Caco-2 (cell line): ENCODE measurements around the gene DLGAP3. TPM values are rescaled to one million over a fixed set of nuclear protein-coding genes. Genes with fewer than 3 reads are reported as not detected.

ENCODE experiments used
- BruUV-seq: library from RNA; stranded (reverse); fragments of 400-500 nt; replicated peaks from 2 replicates; lab custom pipeline; 2021; lab: Mats Ljungman, UMichigan
- CTCF ChIA-PET: fragments of 300-600 bp; sonication (Branson Sonifier 250); formaldehyde crosslinking; loops from one replicate; lab custom pipeline; 2022; ENCODE audit warnings: antibody characterized with exemption; lab: Charles Lee
- POLR2A ChIA-PET: fragments of 300-600 bp; sonication (Branson Sonifier 250); formaldehyde crosslinking; loops from one replicate; lab custom pipeline; 2022; ENCODE audit warnings: antibody characterized with exemption; lab: Charles Lee
- DNase-seq, 2 experiments: peaks; one replicate each; pipeline versions ENCODE4 v3.0.0 to v3.0.0-alpha.2; 2020 to 2022
- H3K27me3 ChIP-seq: replicated peaks from 2 replicates; pipeline ENCODE4 v1.6.0; 2011; ENCODE audit warnings: low read length; ENCODE audit not compliant: control insufficient read depth, insufficient read depth
- H3K36me3 ChIP-seq: 2 replicates; pipeline ENCODE4 v1.5.1; 2011; ENCODE audit warnings: low read length; ENCODE audit not compliant: control insufficient read depth, insufficient read depth
- H3K4me1 ChIP-seq: fragments of 250-450 bp; sonication (Bioruptor Pico); 2 replicates; pipeline ENCODE4 v1.5.1; 2020; ENCODE audit warnings: mild to moderate bottlenecking
- H3K4me3 ChIP-seq: 2 replicates; pipeline ENCODE4 v1.5.1; 2011; ENCODE audit warnings: low read depth, mild to moderate bottlenecking, control low read depth, low read length
- H3K9me3 ChIP-seq: fragments of 250-450 bp; sonication (Bioruptor Pico); 2 replicates; pipeline ENCODE4 v1.5.1; 2020; ENCODE audit warnings: mild to moderate bottlenecking, moderate library complexity
- H3K27ac Mint-ChIP-seq: one replicate; pipeline ENCODE4 v1.8.0; 2022; ENCODE audit warnings: mixed read lengths; ENCODE audit not compliant: unreplicated experiment
- H3K27me3 Mint-ChIP-seq: one replicate; pipeline ENCODE4 v1.8.0; 2022; ENCODE audit warnings: mixed read lengths; ENCODE audit not compliant: insufficient read depth, unreplicated experiment
- H3K36me3 Mint-ChIP-seq: one replicate; pipeline ENCODE4 v1.8.0; 2022; ENCODE audit warnings: mild to moderate bottlenecking, mixed read lengths; ENCODE audit not compliant: insufficient read depth, unreplicated experiment
- H3K4me1 Mint-ChIP-seq: one replicate; pipeline ENCODE4 v1.8.0; 2022; ENCODE audit warnings: low read depth, mixed read lengths; ENCODE audit not compliant: unreplicated experiment
- H3K4me3 Mint-ChIP-seq: one replicate; pipeline ENCODE4 v1.8.0; 2022; ENCODE audit warnings: mild to moderate bottlenecking, moderate library complexity, mixed read lengths; ENCODE audit not compliant: unreplicated experiment
- H3K9me3 Mint-ChIP-seq: one replicate; pipeline ENCODE4 v1.8.0; 2022; ENCODE audit warnings: mixed read lengths; ENCODE audit not compliant: unreplicated experiment
- intact Hi-C: fragments of 100-400 bp; cut with micrococcal nuclease; formaldehyde crosslinking; loops from one replicate; pipeline ENCODE4 v1.10.0; 2022; ENCODE audit not compliant: unreplicated experiment
- total RNA-seq: library from RNA; stranded (reverse); gene quantifications from 2 replicates; pipeline ENCODE4 v1.2.3, GENCODE V29; 2022
- TF ChIP-seq, protein P1 (sequence below), 2 experiments: fragments of 200-600 bp in 1 of 2; IDR thresholded peaks; 1 replicate in 1 of 2; 2 replicates in 1 of 2; pipeline versions ENCODE4 v1.5.1 to v1.8.0; 2011 to 2022; ENCODE audit warnings: antibody characterized with exemption in 1 of 2, control low read depth in 1 of 2, inconsistent platforms in 1 of 2, low read depth in 1 of 2, low read length in 1 of 2, mild to moderate bottlenecking in 1 of 2, moderate library complexity in 1 of 2; ENCODE audit not compliant: insufficient read depth in 1 of 2, severe bottlenecking in 1 of 2, unreplicated experiment in 1 of 2

The DLGAP3 gene
- total RNA-seq, 1 experiment from 2014 or later = 0.16 TPM

DNA sequence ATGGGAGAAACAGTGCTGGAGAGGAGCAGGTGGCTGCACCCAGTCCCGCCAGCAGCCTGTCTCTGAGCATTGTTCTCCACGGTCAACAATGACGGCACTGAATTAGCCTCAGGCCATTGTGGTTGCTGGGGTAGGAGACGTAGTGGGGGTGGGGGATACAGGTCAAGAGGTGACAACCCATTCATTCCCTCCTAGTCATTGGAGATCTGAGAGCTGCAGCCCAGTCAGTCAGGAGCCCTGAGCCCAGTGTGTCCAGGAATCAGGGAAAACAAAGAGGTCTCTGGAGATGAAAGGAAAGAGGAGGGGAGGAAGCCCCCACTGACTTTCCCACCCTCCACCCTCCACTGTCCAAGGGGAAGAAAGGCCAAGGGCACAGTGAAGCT is 85.2 kb downstream of the DLGAP3 start:
- no peak overlapping the region for H3K27ac Mint-ChIP-seq
- H3K4me1 ChIP-seq = peaks cover 16% of the 10 kb centered on the region; the same call in 1 of the 2 replicates
- POLR2A ChIA-PET = interaction anchor here (0.8 kb wide), 1 partner anchor 15 kb away, joined by 3 read pairs; the partner anchor contains the start of gene SMIM12

DNA sequence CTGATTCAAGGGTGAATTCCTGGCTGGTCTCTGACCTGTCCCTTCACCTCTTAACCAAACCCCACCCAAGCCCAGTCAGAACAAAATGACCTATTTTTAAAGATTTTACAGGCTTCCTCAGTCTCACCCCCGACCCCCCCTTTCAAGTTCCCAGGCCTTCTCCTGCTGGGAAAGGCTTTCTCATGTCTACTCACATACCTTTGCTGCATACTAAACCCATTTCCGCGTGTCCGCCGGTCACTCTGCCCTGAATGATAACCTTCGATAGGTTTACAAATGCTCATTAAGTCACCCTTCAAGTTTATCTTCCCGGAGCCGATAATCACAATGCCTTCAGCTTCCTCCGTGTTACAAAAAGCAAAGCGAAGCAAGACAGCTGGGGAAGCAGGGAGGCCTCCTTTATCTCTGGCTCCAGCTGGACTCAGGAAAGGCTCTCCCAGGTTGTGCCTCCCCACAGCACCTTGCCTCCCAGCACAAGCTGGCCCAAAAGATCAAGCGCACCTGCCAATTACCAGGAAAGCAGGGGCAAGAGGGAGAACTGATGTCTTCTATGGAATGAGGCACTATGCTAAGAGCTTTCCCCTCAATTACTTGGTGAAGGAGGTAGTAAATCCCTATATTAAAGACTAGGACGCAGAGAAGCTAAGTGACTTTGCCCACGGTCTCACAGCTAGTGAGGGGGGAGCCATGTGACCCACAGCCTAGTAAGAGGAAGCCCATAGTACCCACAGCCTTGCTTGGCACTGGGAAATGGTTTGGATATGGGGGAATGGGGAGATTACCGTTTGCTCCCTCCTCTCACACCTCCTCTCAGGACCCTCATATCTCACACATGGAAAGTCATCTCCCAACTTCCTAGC is 85.8 kb downstream of the DLGAP3 start:
- ChIA-PET POLR2A (interaction anchor here (0.8 kb wide), 1 partner anchor 16 kb away, joined by 3 read pairs; the partner anchor contains the start of gene SMIM12), CTCF (interaction anchor here (1.5 to 1.6 kb wide), 2 partner anchors 9 to 57 kb away, joined by 3 to 5 read pairs; no protein-coding TSS in a partner anchor)
- Mint-ChIP-seq H3K27ac (no peak overlapping the region), H3K9me3 (no peaks in the 10 kb centered on the region), H3K27me3 (no peaks in the 10 kb centered on the region), H3K4me3 (no peak overlapping the region), H3K36me3 (no peaks in the 10 kb centered on the region), H3K4me1 (peaks cover 5% of the 10 kb centered on the region)
- Histone ChIP-seq H3K9me3 (no peaks in the 10 kb centered on the region), H3K36me3 (no peaks in the 10 kb centered on the region), H3K4me3 (no peak overlapping the region), H3K27me3 (no peaks in the 10 kb centered on the region), H3K4me1 (peaks cover 16% of the 10 kb centered on the region; the same call in 1 of the 2 replicates)
- intact Hi-C loops = no loop called here
- no TSS peak for BruUV-seq
- DNase-seq = no peak
- TF ChIP-seq, protein P1, sequence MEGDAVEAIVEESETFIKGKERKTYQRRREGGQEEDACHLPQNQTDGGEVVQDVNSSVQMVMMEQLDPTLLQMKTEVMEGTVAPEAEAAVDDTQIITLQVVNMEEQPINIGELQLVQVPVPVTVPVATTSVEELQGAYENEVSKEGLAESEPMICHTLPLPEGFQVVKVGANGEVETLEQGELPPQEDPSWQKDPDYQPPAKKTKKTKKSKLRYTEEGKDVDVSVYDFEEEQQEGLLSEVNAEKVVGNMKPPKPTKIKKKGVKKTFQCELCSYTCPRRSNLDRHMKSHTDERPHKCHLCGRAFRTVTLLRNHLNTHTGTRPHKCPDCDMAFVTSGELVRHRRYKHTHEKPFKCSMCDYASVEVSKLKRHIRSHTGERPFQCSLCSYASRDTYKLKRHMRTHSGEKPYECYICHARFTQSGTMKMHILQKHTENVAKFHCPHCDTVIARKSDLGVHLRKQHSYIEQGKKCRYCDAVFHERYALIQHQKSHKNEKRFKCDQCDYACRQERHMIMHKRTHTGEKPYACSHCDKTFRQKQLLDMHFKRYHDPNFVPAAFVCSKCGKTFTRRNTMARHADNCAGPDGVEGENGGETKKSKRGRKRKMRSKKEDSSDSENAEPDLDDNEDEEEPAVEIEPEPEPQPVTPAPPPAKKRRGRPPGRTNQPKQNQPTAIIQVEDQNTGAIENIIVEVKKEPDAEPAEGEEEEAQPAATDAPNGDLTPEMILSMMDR (IDR thresholded peaks at IDR 0.05; ENCODE audit: insufficient read depth in 1 of 2, low read depth in 1 of 2, low read length in 1 of 2, severe bottlenecking in 1 of 2, unreplicated experiment in 1 of 2) = no peak

More for the DNA sequence above, 85.2 kb downstream of the DLGAP3 start:
- no TSS peak for BruUV-seq
- Mint-ChIP-seq H3K36me3 (no peaks in the 10 kb centered on the region), H3K4me1 (peaks cover 5% of the 10 kb centered on the region), H3K27me3 (no peaks in the 10 kb centered on the region), H3K9me3 (no peaks in the 10 kb centered on the region), H3K4me3 (no peak overlapping the region)
- H3K36me3 ChIP-seq = no peaks in the 10 kb centered on the region
- no peaks in the 10 kb centered on the region for H3K9me3 ChIP-seq
- intact Hi-C loops = no loop called here
- no peak for DNase-seq
- CTCF ChIA-PET = interaction anchor here (1.5 to 1.6 kb wide), 2 partner anchors 9 to 58 kb away, joined by 3 to 5 read pairs; no protein-coding TSS in a partner anchor
- H3K27me3 ChIP-seq = no peaks in the 10 kb centered on the region
- TF ChIP-seq, protein P1 (IDR thresholded peaks at IDR 0.05; ENCODE audit: insufficient read depth in 1 of 2, low read depth in 1 of 2, low read length in 1 of 2, severe bottlenecking in 1 of 2, unreplicated experiment in 1 of 2) = no peak
- no peak overlapping the region for H3K4me3 ChIP-seq

DNA sequence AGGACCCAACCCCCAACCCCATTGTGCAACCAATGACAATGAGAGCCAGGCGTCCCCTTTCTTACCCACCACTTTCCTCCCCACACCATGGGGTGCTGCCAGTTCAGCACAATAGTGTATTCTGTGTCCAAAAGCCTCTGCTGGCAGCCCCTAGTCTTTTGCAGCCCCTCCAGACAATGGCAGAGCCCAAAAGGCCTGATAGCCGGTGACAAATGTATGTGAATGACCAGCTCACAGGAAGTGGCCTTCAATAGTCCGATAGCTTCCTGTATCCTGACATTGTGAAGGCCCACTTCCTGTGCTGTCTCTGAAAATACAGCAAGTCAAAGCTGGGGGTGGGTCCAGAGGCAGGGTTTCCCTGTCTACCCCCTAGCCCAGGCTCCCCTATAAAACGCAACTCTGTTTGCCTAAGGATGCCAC is 86.5 kb downstream of the DLGAP3 start:
- TF ChIP-seq, protein P1 (IDR thresholded peaks at IDR 0.05; ENCODE audit: insufficient read depth in 1 of 2, low read depth in 1 of 2, low read length in 1 of 2, severe bottlenecking in 1 of 2, unreplicated experiment in 1 of 2) = no peak
- DNase-seq = no peak
- ChIA-PET CTCF (no interaction called here), POLR2A (no interaction called here)
- Mint-ChIP-seq H3K27me3 (no peaks in the 10 kb centered on the region), H3K36me3 (no peaks in the 10 kb centered on the region), H3K27ac (no peak overlapping the region), H3K9me3 (no peaks in the 10 kb centered on the region), H3K4me3 (no peak overlapping the region), H3K4me1 (peaks cover 5% of the 10 kb centered on the region)
- H3K4me3 ChIP-seq = no peak overlapping the region
- intact Hi-C loops = no loop called here
- no TSS peak for BruUV-seq
- H3K4me1 ChIP-seq = peaks cover 16% of the 10 kb centered on the region; the same call in 1 of the 2 replicates
- H3K27me3 ChIP-seq = no peaks in the 10 kb centered on the region
- no peaks in the 10 kb centered on the region for H3K9me3 ChIP-seq
- no peaks in the 10 kb centered on the region for H3K36me3 ChIP-seq
